HepG2 (cell line): ENCODE measurements around the gene ACSL3. TPM values are rescaled to one million over a fixed set of nuclear protein-coding genes. Genes with fewer than 3 reads are reported as not detected.

Experiments
- BRD4 ChIP-seq: sonication (generic); formaldehyde crosslinking; IDR thresholded peaks from 2 replicates; pipeline ENCODE4 v1.4.0; 2020; ENCODE audit warnings: missing genetic modification reagents
- NCOA1 ChIP-seq: sonication (generic); formaldehyde crosslinking; IDR thresholded peaks from 2 replicates; pipeline ENCODE4 v1.9.0; 2021; ENCODE audit warnings: missing genetic modification reagents
- POLR2G ChIP-seq: fragments of 200-400 bp; formaldehyde crosslinking; IDR thresholded peaks from 2 replicates; pipeline ENCODE4 v1.6.1; 2018; ENCODE audit warnings: mild to moderate bottlenecking, low read depth, low read length, moderate library complexity
- ZNF225 ChIP-seq: sonication (generic); formaldehyde crosslinking; IDR thresholded peaks from 2 replicates; pipeline ENCODE4 v1.4.0; 2020; ENCODE audit warnings: mild to moderate bottlenecking, missing genetic modification reagents
- ZNF567 ChIP-seq: sonication (generic); formaldehyde crosslinking; IDR thresholded peaks from 2 replicates; pipeline ENCODE4 v1.8.1; 2023; ENCODE audit warnings: mild to moderate bottlenecking, missing genetic modification reagents, borderline replicate concordance
- ZNF724P ChIP-seq: sonication (generic); formaldehyde crosslinking; IDR thresholded peaks from 2 replicates; pipeline ENCODE4 v1.8.0; 2022; ENCODE audit warnings: missing genetic modification reagents, borderline replicate concordance
- polyA plus RNA-seq, 8 experiments: library from polyadenylated mRNA; depleted of rRNA in 3 of 8; stranded (reverse) in 7 of 8; unstranded in 1 of 8; fragments of >200 nt; fragmentation: Illumina TruSeq in 4 of 8; extraction: Trizol in 4 of 8; gene quantifications; 2 replicates each; pipeline versions ENCODE4 v1.2.1 to v1.2.3, GENCODE V29; 2011 to 2016; ENCODE audit warnings: low read depth in 4 of 8, missing spikeins in 1 of 8, mixed read lengths in 1 of 8; ENCODE audit not compliant: insufficient read depth in 1 of 8
- total RNA-seq, 5 experiments: library from RNA; depleted of rRNA; stranded (reverse); fragments of >200 nt; fragmentation: Illumina TruSeq; extraction: Trizol; gene quantifications; 2 replicates each; pipeline ENCODE4 v1.2.3, GENCODE V29; 2016; ENCODE audit warnings: low read depth in 1 of 5
- TF ChIP-seq, protein P1 (sequence below): sonication (generic); formaldehyde crosslinking; IDR thresholded peaks from 2 replicates; pipeline ENCODE4 v1.5.0; 2020; ENCODE audit warnings: mild to moderate bottlenecking, missing genetic modification reagents, borderline replicate concordance
- TF ChIP-seq, protein P2 (sequence below): sonication (generic); formaldehyde crosslinking; IDR thresholded peaks from 2 replicates; pipeline ENCODE4 v1.5.0; 2020; ENCODE audit warnings: missing genetic modification reagents, mild to moderate bottlenecking, borderline replicate concordance
- TF ChIP-seq, protein P3 (sequence below): IDR thresholded peaks from 2 replicates; pipeline ENCODE4 v1.6.1; 2016; ENCODE audit warnings: low read depth, borderline replicate concordance
- TF ChIP-seq, protein P4 (sequence below): sonication (generic); formaldehyde crosslinking; IDR thresholded peaks from 2 replicates; pipeline ENCODE4 v1.4.0; 2020; ENCODE audit warnings: missing genetic modification reagents
- TF ChIP-seq, protein P5 (sequence below): sonication (generic); formaldehyde crosslinking; IDR thresholded peaks from 2 replicates; pipeline ENCODE4 v1.4.0; 2020; ENCODE audit warnings: missing genetic modification reagents
- TF ChIP-seq, protein P6 (sequence below): sonication (generic); formaldehyde crosslinking; IDR thresholded peaks from 2 replicates; pipeline ENCODE4 v1.8.0; 2022; ENCODE audit warnings: missing genetic modification reagents, low read depth, mild to moderate bottlenecking, borderline replicate concordance
- TF ChIP-seq, protein P7 (sequence below): sonication (generic); formaldehyde crosslinking; IDR thresholded peaks from 2 replicates; pipeline ENCODE4 v1.4.0; 2020; ENCODE audit warnings: missing genetic modification reagents

The ACSL3 gene
- total and polyA plus RNA-seq, 2 of the 13 experiments (the other 11 are each of a cell fraction or from before 2014, with no cell fraction given) = 305 to 365 TPM

GRCh38 chr2:222864296-222864695 lies 3.5 kb downstream of the ACSL3 start (continued):
- TF ChIP-seq, protein P1, sequence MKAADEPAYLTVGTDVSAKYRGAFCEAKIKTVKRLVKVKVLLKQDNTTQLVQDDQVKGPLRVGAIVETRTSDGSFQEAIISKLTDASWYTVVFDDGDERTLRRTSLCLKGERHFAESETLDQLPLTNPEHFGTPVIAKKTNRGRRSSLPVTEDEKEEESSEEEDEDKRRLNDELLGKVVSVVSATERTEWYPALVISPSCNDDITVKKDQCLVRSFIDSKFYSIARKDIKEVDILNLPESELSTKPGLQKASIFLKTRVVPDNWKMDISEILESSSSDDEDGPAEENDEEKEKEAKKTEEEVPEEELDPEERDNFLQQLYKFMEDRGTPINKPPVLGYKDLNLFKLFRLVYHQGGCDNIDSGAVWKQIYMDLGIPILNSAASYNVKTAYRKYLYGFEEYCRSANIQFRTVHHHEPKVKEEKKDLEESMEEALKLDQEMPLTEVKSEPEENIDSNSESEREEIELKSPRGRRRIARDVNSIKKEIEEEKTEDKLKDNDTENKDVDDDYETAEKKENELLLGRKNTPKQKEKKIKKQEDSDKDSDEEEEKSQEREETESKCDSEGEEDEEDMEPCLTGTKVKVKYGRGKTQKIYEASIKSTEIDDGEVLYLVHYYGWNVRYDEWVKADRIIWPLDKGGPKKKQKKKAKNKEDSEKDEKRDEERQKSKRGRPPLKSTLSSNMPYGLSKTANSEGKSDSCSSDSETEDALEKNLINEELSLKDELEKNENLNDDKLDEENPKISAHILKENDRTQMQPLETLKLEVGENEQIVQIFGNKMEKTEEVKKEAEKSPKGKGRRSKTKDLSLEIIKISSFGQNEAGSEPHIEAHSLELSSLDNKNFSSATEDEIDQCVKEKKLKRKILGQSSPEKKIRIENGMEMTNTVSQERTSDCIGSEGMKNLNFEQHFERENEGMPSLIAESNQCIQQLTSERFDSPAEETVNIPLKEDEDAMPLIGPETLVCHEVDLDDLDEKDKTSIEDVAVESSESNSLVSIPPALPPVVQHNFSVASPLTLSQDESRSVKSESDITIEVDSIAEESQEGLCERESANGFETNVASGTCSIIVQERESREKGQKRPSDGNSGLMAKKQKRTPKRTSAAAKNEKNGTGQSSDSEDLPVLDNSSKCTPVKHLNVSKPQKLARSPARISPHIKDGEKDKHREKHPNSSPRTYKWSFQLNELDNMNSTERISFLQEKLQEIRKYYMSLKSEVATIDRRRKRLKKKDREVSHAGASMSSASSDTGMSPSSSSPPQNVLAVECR (CRISPR knock-in tag) = peak; percentile 36; the same call in 1 of the 2 replicates
- TF ChIP-seq, protein P2, sequence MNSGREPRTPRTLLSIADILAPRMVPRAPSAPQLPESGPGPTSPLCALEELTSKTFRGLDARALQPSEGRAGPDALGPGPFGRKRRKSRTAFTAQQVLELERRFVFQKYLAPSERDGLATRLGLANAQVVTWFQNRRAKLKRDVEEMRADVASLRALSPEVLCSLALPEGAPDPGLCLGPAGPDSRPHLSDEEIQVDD (CRISPR knock-in tag) = no peak
- TF ChIP-seq, protein P3, sequence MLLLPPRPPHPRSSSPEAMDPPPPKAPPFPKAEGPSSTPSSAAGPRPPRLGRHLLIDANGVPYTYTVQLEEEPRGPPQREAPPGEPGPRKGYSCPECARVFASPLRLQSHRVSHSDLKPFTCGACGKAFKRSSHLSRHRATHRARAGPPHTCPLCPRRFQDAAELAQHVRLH (CRISPR knock-in tag) = 0 out of 2 replicates have a peak, but pooled peaks have one; percentile 43
- TF ChIP-seq POLR2G (peak; percentile 51; the same call in 1 of the 2 replicates), NCOA1 (CRISPR knock-in tag) (no peak), ZNF724P (CRISPR knock-in tag) (no peak), ZNF225 (CRISPR knock-in tag) (no peak), BRD4 (CRISPR knock-in tag) (no peak), ZNF567 (CRISPR knock-in tag) (no peak)
- TF ChIP-seq, protein P4, sequence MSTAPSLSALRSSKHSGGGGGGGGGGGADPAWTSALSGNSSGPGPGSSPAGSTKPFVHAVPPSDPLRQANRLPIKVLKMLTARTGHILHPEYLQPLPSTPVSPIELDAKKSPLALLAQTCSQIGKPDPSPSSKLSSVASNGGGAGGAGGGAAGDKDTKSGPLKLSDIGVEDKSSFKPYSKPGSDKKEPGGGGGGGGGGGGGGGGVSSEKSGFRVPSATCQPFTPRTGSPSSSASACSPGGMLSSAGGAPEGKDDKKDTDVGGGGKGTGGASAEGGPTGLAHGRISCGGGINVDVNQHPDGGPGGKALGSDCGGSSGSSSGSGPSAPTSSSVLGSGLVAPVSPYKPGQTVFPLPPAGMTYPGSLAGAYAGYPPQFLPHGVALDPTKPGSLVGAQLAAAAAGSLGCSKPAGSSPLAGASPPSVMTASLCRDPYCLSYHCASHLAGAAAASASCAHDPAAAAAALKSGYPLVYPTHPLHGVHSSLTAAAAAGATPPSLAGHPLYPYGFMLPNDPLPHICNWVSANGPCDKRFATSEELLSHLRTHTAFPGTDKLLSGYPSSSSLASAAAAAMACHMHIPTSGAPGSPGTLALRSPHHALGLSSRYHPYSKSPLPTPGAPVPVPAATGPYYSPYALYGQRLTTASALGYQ (CRISPR knock-in tag) = no peak
- TF ChIP-seq, protein P5, sequence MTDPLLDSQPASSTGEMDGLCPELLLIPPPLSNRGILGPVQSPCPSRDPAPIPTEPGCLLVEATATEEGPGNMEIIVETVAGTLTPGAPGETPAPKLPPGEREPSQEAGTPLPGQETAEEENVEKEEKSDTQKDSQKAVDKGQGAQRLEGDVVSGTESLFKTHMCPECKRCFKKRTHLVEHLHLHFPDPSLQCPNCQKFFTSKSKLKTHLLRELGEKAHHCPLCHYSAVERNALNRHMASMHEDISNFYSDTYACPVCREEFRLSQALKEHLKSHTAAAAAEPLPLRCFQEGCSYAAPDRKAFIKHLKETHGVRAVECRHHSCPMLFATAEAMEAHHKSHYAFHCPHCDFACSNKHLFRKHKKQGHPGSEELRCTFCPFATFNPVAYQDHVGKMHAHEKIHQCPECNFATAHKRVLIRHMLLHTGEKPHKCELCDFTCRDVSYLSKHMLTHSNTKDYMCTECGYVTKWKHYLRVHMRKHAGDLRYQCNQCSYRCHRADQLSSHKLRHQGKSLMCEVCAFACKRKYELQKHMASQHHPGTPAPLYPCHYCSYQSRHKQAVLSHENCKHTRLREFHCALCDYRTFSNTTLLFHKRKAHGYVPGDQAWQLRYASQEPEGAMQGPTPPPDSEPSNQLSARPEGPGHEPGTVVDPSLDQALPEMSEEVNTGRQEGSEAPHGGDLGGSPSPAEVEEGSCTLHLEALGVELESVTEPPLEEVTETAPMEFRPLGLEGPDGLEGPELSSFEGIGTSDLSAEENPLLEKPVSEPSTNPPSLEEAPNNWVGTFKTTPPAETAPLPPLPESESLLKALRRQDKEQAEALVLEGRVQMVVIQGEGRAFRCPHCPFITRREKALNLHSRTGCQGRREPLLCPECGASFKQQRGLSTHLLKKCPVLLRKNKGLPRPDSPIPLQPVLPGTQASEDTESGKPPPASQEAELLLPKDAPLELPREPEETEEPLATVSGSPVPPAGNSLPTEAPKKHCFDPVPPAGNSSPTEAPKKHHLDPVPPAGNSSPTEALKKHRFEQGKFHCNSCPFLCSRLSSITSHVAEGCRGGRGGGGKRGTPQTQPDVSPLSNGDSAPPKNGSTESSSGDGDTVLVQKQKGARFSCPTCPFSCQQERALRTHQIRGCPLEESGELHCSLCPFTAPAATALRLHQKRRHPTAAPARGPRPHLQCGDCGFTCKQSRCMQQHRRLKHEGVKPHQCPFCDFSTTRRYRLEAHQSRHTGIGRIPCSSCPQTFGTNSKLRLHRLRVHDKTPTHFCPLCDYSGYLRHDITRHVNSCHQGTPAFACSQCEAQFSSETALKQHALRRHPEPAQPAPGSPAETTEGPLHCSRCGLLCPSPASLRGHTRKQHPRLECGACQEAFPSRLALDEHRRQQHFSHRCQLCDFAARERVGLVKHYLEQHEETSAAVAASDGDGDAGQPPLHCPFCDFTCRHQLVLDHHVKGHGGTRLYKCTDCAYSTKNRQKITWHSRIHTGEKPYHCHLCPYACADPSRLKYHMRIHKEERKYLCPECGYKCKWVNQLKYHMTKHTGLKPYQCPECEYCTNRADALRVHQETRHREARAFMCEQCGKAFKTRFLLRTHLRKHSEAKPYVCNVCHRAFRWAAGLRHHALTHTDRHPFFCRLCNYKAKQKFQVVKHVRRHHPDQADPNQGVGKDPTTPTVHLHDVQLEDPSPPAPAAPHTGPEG (CRISPR knock-in tag) = no peak
- TF ChIP-seq, protein P6, sequence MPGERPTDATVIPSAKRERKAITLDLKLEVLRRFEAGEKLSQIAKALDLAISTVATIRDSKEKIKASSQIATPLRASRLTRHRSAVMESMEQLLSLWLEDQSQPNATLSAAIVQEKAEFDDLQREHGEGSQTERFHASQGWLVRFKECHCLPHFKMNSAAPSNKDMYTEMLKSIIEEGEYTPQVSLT (CRISPR knock-in tag) = no peak
- TF ChIP-seq, protein P7, sequence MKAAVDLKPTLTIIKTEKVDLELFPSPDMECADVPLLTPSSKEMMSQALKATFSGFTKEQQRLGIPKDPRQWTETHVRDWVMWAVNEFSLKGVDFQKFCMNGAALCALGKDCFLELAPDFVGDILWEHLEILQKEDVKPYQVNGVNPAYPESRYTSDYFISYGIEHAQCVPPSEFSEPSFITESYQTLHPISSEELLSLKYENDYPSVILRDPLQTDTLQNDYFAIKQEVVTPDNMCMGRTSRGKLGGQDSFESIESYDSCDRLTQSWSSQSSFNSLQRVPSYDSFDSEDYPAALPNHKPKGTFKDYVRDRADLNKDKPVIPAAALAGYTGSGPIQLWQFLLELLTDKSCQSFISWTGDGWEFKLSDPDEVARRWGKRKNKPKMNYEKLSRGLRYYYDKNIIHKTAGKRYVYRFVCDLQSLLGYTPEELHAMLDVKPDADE = no peak
